HL-60 (cell line): Measurements from ENCODE around the gene TADA2B.

Experiments
- DNase-seq, 2 experiments: peaks; one replicate each; pipeline ENCODE4 v3.0.0-alpha.2; 2010 to 2020; ENCODE audit warnings: low read depth in 1 of 2, low spot score in 1 of 2
- H3K27ac ChIP-seq: fragments of 250-450 bp; sonication (Bioruptor Pico); replicated peaks from 2 replicates; pipeline ENCODE4 v1.5.1; 2020; ENCODE audit warnings: mild to moderate bottlenecking, moderate library complexity
- H3K27me3 ChIP-seq: fragments of 250-450 bp; sonication (Bioruptor Pico); 2 replicates; pipeline ENCODE4 v1.5.1; 2021; ENCODE audit warnings: mild to moderate bottlenecking, moderate library complexity; ENCODE audit not compliant: insufficient read depth, poor library complexity, severe bottlenecking
- H3K4me3 ChIP-seq: replicated peaks from 2 replicates; pipeline ENCODE4 v1.5.1; 2011; ENCODE audit warnings: mild to moderate bottlenecking, control low read depth, low read length; ENCODE audit not compliant: insufficient read depth
- CTCF ChIP-seq: IDR thresholded peaks from one replicate; pipeline ENCODE4 v1.5.1; 2011; ENCODE audit warnings: low read length, control low read depth, inconsistent platforms; ENCODE audit not compliant: insufficient read depth
- GABPA ChIP-seq: IDR thresholded peaks from 2 replicates; pipeline ENCODE4 v1.6.1; 2012; ENCODE audit warnings: low read depth
- POLR2AphosphoS5 ChIP-seq: IDR thresholded peaks from 2 replicates; pipeline ENCODE4 v1.6.1; 2012; ENCODE audit warnings: low read depth
- REST ChIP-seq: IDR thresholded peaks from 2 replicates; pipeline ENCODE4 v1.6.1; 2012; ENCODE audit warnings: low read depth; ENCODE audit not compliant: insufficient replicate concordance
- SPI1 ChIP-seq: IDR thresholded peaks from 2 replicates; pipeline ENCODE4 v1.6.1; 2012; ENCODE audit warnings: low read depth, mild to moderate bottlenecking, borderline replicate concordance

The TADA2B gene

GRCh38 chr4:7006411-7006810 lies 36.8 kb upstream of the TADA2B start:
- H3K4me3 ChIP-seq: no peak overlapping the region
- no peak for TF ChIP-seq POLR2AphosphoS5
- no peak for TF ChIP-seq SPI1
- TF ChIP-seq CTCF: no peak
- no peak for TF ChIP-seq GABPA
- TF ChIP-seq REST: no peak
- DNase-seq: no peak
- no peak overlapping the region for H3K27ac ChIP-seq
- no peaks in the 10 kb centered on the region for H3K27me3 ChIP-seq

GRCh38 chr4:7007142-7007907 lies 35.8 kb upstream of the TADA2B start:
- H3K27ac ChIP-seq: no peak overlapping the region
- no peak for TF ChIP-seq REST
- no peak for TF ChIP-seq CTCF
- TF ChIP-seq GABPA: no peak
- no peak for DNase-seq
- H3K27me3 ChIP-seq: no peaks in the 10 kb centered on the region
- no peak overlapping the region for H3K4me3 ChIP-seq

- no peak for DNase-seq
Observed at GRCh38 chr4:7007944-7008343, 35.2 kb upstream of the TADA2B start.

More at GRCh38 chr4:7007944-7008343, 35.2 kb upstream of the TADA2B start:
- TF ChIP-seq REST: no peak
- no peak for TF ChIP-seq SPI1
- no peak for TF ChIP-seq POLR2AphosphoS5
- TF ChIP-seq GABPA: no peak
- no peak for TF ChIP-seq CTCF
- Histone ChIP-seq H3K27me3 (no peaks in the 10 kb centered on the region), H3K4me3 (no peak overlapping the region), H3K27ac (no peak overlapping the region)
